IMR-90 (cell line): Measurements from ENCODE around the gene ZCCHC7. TPM values are rescaled to one million over a fixed set of nuclear protein-coding genes. Genes with fewer than 3 reads are reported as not detected.

Experiments
- ATAC-seq: fragments of 200-7000 bp; cut with Tn5 transposase; 2 replicates; pipeline ENCODE4 v1.9.1; 2020; ENCODE audit warnings: low read depth, mild to moderate bottlenecking, moderate library complexity
- BruUV-seq: library from RNA; stranded (reverse); fragments of 400-500 nt; replicated peaks from 2 replicates; lab custom pipeline; 2021; lab: Mats Ljungman, UMichigan
- CTCF ChIA-PET: fragments of 300-600 bp; formaldehyde crosslinking; extraction: SDS; loops from one replicate; lab custom pipeline; 2021; ENCODE audit warnings: antibody characterized with exemption; lab: Yijun Ruan, JAX
- POLR2A ChIA-PET: fragments of 300-600 bp; sonication (Branson Sonifier 250); formaldehyde crosslinking; loops from one replicate; lab custom pipeline; 2022; ENCODE audit warnings: antibody characterized with exemption; ENCODE audit not compliant: unreplicated experiment; lab: Charles Lee
- DNase-seq: peaks from one replicate; pipeline ENCODE4 v3.0.0; 2013
- H2AFZ ChIP-seq: replicated peaks from 2 replicates; pipeline ENCODE3; 2013; ENCODE audit warnings: low read length, mild to moderate bottlenecking; ENCODE audit not compliant: poor library complexity
- H2AK5ac ChIP-seq: 2 replicates; pipeline ENCODE4 v1.6.1; 2013; ENCODE audit warnings: low read depth, low read length, inconsistent platforms
- H2AK9ac ChIP-seq: replicated peaks from 2 replicates; pipeline ENCODE3; 2013; ENCODE audit warnings: mild to moderate bottlenecking, low read depth, low read length, moderate library complexity; ENCODE audit not compliant: poor library complexity
- H2BK120ac ChIP-seq: 2 replicates; pipeline ENCODE4 v1.6.1; 2013; ENCODE audit warnings: low read depth, low read length, inconsistent platforms
- H2BK15ac ChIP-seq: 3 replicates; pipeline ENCODE4 v1.6.1; 2013; ENCODE audit warnings: low read depth, low read length, inconsistent platforms
- H2BK20ac ChIP-seq: 2 replicates; pipeline ENCODE4 v1.6.1; 2013; ENCODE audit warnings: low read depth, mild to moderate bottlenecking, inconsistent platforms, low read length, moderate library complexity
- H2BK5ac ChIP-seq: 2 replicates; pipeline ENCODE4 v1.6.1; 2013; ENCODE audit warnings: mild to moderate bottlenecking, low read depth, low read length, inconsistent platforms; ENCODE audit not compliant: poor library complexity, severe bottlenecking
- H3K14ac ChIP-seq: replicated peaks from 2 replicates; pipeline ENCODE4 v1.6.1; 2013; ENCODE audit warnings: low read depth, low read length, inconsistent platforms
- H3K18ac ChIP-seq: 2 replicates; pipeline ENCODE4 v1.6.1; 2013; ENCODE audit warnings: low read depth, low read length, control low read depth
- H3K23ac ChIP-seq: 2 replicates; pipeline ENCODE4 v1.6.1; 2013; ENCODE audit warnings: low read depth, low read length, inconsistent platforms
- H3K27ac ChIP-seq: 2 replicates; pipeline ENCODE4 v1.5.1; 2013; ENCODE audit warnings: mild to moderate bottlenecking, control low read depth, low read length; ENCODE audit not compliant: insufficient read depth
- H3K27me3 ChIP-seq: 2 replicates; pipeline ENCODE4 v1.6.1; 2013; ENCODE audit warnings: low read length; ENCODE audit not compliant: control insufficient read depth, insufficient read depth
- H3K36me3 ChIP-seq: 2 replicates; pipeline ENCODE4 v1.6.1; 2013; ENCODE audit warnings: low read length, mixed read lengths; ENCODE audit not compliant: control insufficient read depth, insufficient read depth
- H3K4ac ChIP-seq: 2 replicates; pipeline ENCODE4 v1.6.1; 2013; ENCODE audit warnings: low read depth, low read length, inconsistent platforms
- H3K4me1 ChIP-seq: 2 replicates; pipeline ENCODE4 v1.6.1; 2013; ENCODE audit warnings: low read length, mixed read lengths; ENCODE audit not compliant: control insufficient read depth, insufficient read depth
- H3K4me2 ChIP-seq: 2 replicates; pipeline ENCODE4 v1.6.1; 2013; ENCODE audit warnings: low read depth, mild to moderate bottlenecking, control low read depth, low read length, moderate library complexity
- H3K4me3 ChIP-seq: 2 replicates; pipeline ENCODE4 v1.5.1; 2013; ENCODE audit warnings: low read depth, mild to moderate bottlenecking, control low read depth, low read length, moderate library complexity; ENCODE audit not compliant: insufficient read depth
- H3K56ac ChIP-seq: 2 replicates; pipeline ENCODE4 v1.6.1; 2013; ENCODE audit warnings: low read length, inconsistent platforms; ENCODE audit not compliant: insufficient read depth; ENCODE audit errors: extremely low read depth
- H3K79me1 ChIP-seq, 2 experiments: 2 replicates each; pipeline ENCODE4 v1.6.1; 2013; ENCODE audit warnings: low read length in 2 of 2, inconsistent platforms in 1 of 2, low read depth in 1 of 2
- H3K9ac ChIP-seq: 2 replicates; pipeline ENCODE4 v1.6.1; 2013; ENCODE audit warnings: low read depth, low read length, control low read depth
- H3K9me1 ChIP-seq: 2 replicates; pipeline ENCODE4 v1.6.1; 2013; ENCODE audit warnings: low read length, inconsistent platforms; ENCODE audit not compliant: insufficient read depth
- H3K9me3 ChIP-seq: 2 replicates; pipeline ENCODE4 v1.6.1; 2013; ENCODE audit warnings: low read length; ENCODE audit not compliant: control insufficient read depth, insufficient read depth
- H4K20me1 ChIP-seq: 2 replicates; pipeline ENCODE4 v1.6.1; 2013; ENCODE audit warnings: low read length, inconsistent platforms; ENCODE audit not compliant: insufficient read depth
- H4K5ac ChIP-seq: 2 replicates; pipeline ENCODE4 v1.6.1; 2013; ENCODE audit warnings: mild to moderate bottlenecking, low read depth, low read length, control low read depth
- H4K8ac ChIP-seq, 2 experiments: 2 replicates each; pipeline ENCODE4 v1.6.1; 2013; ENCODE audit warnings: low read depth in 2 of 2, low read length in 2 of 2, control low read depth in 1 of 2, inconsistent platforms in 1 of 2
- H4K91ac ChIP-seq: 2 replicates; pipeline ENCODE4 v1.6.1; 2013; ENCODE audit warnings: low read depth, low read length, inconsistent platforms; ENCODE audit not compliant: insufficient read depth
- BHLHE40 ChIP-seq: fragments of 150-350 bp; IDR thresholded peaks from 2 replicates; pipeline ENCODE4 v1.6.1; 2016; ENCODE audit warnings: mild to moderate bottlenecking, low read depth, low read length
- CHD1 ChIP-seq: IDR thresholded peaks from 2 replicates; pipeline ENCODE4 v1.6.1; 2012; ENCODE audit warnings: low read depth, low read length, improper control_type of control experiment
- CTCF ChIP-seq: conservative IDR thresholded peaks from 2 replicates; pipeline ENCODE4 v1.5.1; 2012; ENCODE audit warnings: mild to moderate bottlenecking, low read depth, low read length, improper control_type of control experiment
- ELK1 ChIP-seq: fragments of 150-350 bp; IDR thresholded peaks from 2 replicates; pipeline ENCODE4 v1.6.1; 2016; ENCODE audit warnings: low read depth, mild to moderate bottlenecking, low read length, moderate library complexity, borderline replicate concordance
- FOS ChIP-seq: fragments of 150-350 bp; IDR thresholded peaks from 2 replicates; pipeline ENCODE4 v1.6.1; 2016; ENCODE audit warnings: low read depth, low read length
- MAFK ChIP-seq: IDR thresholded peaks from 2 replicates; pipeline ENCODE4 v1.6.1; 2012; ENCODE audit warnings: low read depth, low read length, improper control_type of control experiment
- MAZ ChIP-seq: IDR thresholded peaks from 2 replicates; pipeline ENCODE4 v1.6.1; 2012; ENCODE audit warnings: low read depth, mild to moderate bottlenecking, low read length, improper control_type of control experiment, moderate library complexity, borderline replicate concordance
- NFE2L2 ChIP-seq: fragments of 150-350 bp; IDR thresholded peaks from 2 replicates; pipeline ENCODE4 v1.6.1; 2016; ENCODE audit warnings: low read depth, mild to moderate bottlenecking, low read length
- RFX5 ChIP-seq: IDR thresholded peaks from 2 replicates; pipeline ENCODE4 v1.8.0; 2012; ENCODE audit warnings: low read depth, mild to moderate bottlenecking, low read length, moderate library complexity
- SMC3 ChIP-seq: fragments of 150-350 bp; IDR thresholded peaks from 2 replicates; pipeline ENCODE4 v1.6.1; 2016; ENCODE audit warnings: low read depth, mild to moderate bottlenecking, antibody characterized with exemption, low read length, moderate library complexity
- USF2 ChIP-seq: fragments of 150-350 bp; IDR thresholded peaks from 2 replicates; pipeline ENCODE4 v1.6.1; 2017; ENCODE audit warnings: mild to moderate bottlenecking, antibody characterized with exemption, low read length, low read depth
- WGBS, 2 experiments: methylation state at CpG; one replicate each; pipeline versions ENCODE4 v1.1.5 to v1.1.7; 2013; ENCODE audit warnings: missing lambda C conversion rate in 2 of 2; ENCODE audit not compliant: insufficient read length in 1 of 2; ENCODE audit errors: extremely low coverage in 2 of 2; 5-methylcytosine and 5-hydroxymethylcytosine counted together
- dilution Hi-C: fragments of 300-500 bp; cut with HindIII; formaldehyde crosslinking; loops from one replicate; pipeline ENCODE4 v1.14.3; 2018; ENCODE audit warnings: low sequenced_read_pairs; ENCODE audit not compliant: unreplicated experiment
- in situ Hi-C: fragments of 300-500 bp; cut with MboI; formaldehyde crosslinking; loops from 3 replicates; pipeline ENCODE4 v1.14.3; 2019; ENCODE audit warnings: low sequenced_read_pairs, inconsistent platforms, mixed read lengths
- intact Hi-C: fragments of 100-400 bp; cut with micrococcal nuclease; formaldehyde crosslinking; loops from 2 replicates; pipeline ENCODE4 v1.10.0; 2022
- polyA plus RNA-seq, 3 experiments: library from polyadenylated mRNA; depleted of rRNA; stranded (reverse); fragments of >200 nt; gene quantifications; 2 replicates each; pipeline ENCODE4 v1.2.3, GENCODE V29; 2012; ENCODE audit warnings: low replicate concordance in 1 of 3
- total RNA-seq: library from RNA; depleted of rRNA; stranded (reverse); fragments of >200 nt; gene quantifications from 2 replicates; pipeline ENCODE4 v1.2.3, GENCODE V29; 2012

The ZCCHC7 gene
- total and polyA plus RNA-seq, 2 of the 4 experiments (the other 2 are of a cell fraction), result 13.6 to 28.7 TPM

DNA sequence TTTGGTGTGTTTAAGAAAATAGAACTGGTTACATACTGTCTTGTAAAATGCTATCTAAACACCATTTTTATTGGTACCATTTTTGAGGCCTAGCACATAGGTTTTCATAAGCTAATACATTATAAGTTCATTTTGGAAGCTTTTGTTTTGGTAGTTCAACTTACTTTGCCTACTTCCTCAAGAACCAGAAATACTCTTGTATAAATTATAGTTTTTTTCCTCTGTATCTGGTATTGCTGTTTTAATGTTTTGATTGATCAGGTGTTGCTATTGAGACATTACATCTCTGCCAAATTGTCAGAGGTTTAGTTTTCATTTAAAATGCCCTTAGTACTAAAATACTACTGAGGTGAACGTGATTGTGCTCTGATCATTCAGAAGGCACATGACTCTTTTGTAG is 211.5 kb downstream of the ZCCHC7 start:
- no peak overlapping the region for H2AK5ac ChIP-seq
- ATAC-seq (no peak), DNase-seq (no peak)
- no peak overlapping the region for H2BK15ac ChIP-seq
- H3K4me3 ChIP-seq, result no peak overlapping the region
- dilution Hi-C loops, result no loop called here
- no peak overlapping the region for H4K91ac ChIP-seq
- no peak overlapping the region for H3K23ac ChIP-seq
- ChIA-PET CTCF (interaction anchor here (0.6 kb wide), 1 partner anchor 63 kb away, joined by 3 read pairs; no protein-coding TSS in a partner anchor), POLR2A (no interaction called here)
- H3K4me2 ChIP-seq, result no peak overlapping the region
- no TSS peak for BruUV-seq
- H2AFZ ChIP-seq, result no peak overlapping the region
- H3K14ac ChIP-seq, result no peak overlapping the region
- H3K9me1 ChIP-seq, result no peaks in the 10 kb centered on the region
- H3K4ac ChIP-seq, result no peak overlapping the region
- no peaks in the 10 kb centered on the region for H3K36me3 ChIP-seq
- no peaks in the 10 kb centered on the region for H3K9me3 ChIP-seq
- no peaks in the 10 kb centered on the region for H3K27me3 ChIP-seq
- H2BK5ac ChIP-seq, result no peak overlapping the region
- in situ Hi-C loops, result loop anchor here (10.0 kb wide), 1 partner anchor 337 kb away; no protein-coding TSS in a partner anchor
- H3K56ac ChIP-seq, result no peak overlapping the region
- no peak overlapping the region for H3K27ac ChIP-seq
- H3K4me1 ChIP-seq, result no peaks in the 10 kb centered on the region
- H2AK9ac ChIP-seq, result no peak overlapping the region
- H3K9ac ChIP-seq, result no peak overlapping the region
- intact Hi-C loops, result loop anchor here (5.0 kb wide), 1 partner anchor 460 kb away; no protein-coding TSS in a partner anchor
- no peak overlapping the region for H2BK120ac ChIP-seq
- H3K18ac ChIP-seq, result no peak overlapping the region
- TF ChIP-seq RFX5 (no peak), CHD1 (no peak), NFE2L2 (no peak), MAZ (no peak), CTCF (no peak), SMC3 (no peak), ELK1 (no peak), FOS (no peak), USF2 (no peak), MAFK (no peak), BHLHE40 (no peak)
- no CpG with 5 or more reads among the region's 1 CpG for WGBS, 2 experiments
- H4K20me1 ChIP-seq, result no peaks in the 10 kb centered on the region
- H4K5ac ChIP-seq, result no peak overlapping the region
- no peak overlapping the region for H2BK20ac ChIP-seq
- no peak overlapping the region for H4K8ac ChIP-seq
- no peaks in the 10 kb centered on the region for H3K79me1 ChIP-seq
